ENCODE results near the gene INSRR. TPM values are rescaled to one million over a fixed set of nuclear protein-coding genes. Genes with fewer than 3 reads are reported as not detected.

Gene INSRR
- total RNA-seq, 1 experiment from 2014 or later: not detected

DNA sequence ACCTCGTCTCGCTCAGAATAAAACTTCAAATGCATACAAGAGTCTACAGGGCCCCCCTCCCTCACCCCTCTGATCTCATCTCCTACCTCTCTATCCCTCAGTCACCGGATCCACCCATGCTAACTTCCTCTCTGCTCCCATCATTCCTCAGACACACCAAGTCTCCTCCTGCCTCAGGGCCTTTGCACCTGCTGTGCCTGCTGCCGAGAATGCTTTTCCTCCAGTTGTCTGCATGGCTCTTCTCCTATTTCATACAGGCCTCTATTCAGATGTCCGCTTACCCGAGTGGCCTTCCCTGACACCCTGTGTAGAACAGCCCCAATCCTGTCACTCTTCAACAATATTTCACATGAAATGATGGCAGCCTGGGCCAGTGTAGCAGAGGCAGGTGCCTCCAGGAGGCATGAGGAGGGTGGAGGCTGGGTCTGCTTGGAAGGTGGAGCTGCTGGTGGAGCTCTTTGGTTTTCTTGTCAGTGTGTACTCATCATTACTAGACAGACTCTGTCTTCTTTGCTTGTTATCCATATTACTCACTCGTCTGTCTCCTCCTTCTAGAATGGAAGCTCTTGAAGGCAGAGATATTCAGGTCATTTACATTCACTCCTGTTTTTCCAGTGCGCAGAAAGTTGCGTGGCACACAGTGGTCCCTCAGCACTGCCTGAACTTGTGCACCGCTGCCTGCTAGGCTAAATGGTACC, 46.5 kb downstream of the INSRR start:
- no peaks in the 10 kb centered on the region for H3K9me2 ChIP-seq (ENCODE audit: insufficient read depth)
- H3K9me3 ChIP-seq (ENCODE audit: insufficient read depth, low read depth): no peaks in the 10 kb centered on the region
- DNase-seq: no peak
- TF ChIP-seq EZH2 (IDR thresholded peaks at IDR 0.05; ENCODE audit: low read depth) (no peak), CTCF (conservative IDR thresholded peaks at IDR 0.05) (no peak)
- H4K20me1 ChIP-seq (ENCODE audit: insufficient read depth): no peaks in the 10 kb centered on the region
- peaks cover 6% of the 10 kb centered on the region for H3K79me2 ChIP-seq (ENCODE audit: low read depth)
- H3F3A ChIP-seq (ENCODE audit: insufficient read depth, low read depth): peaks cover 13% of the 10 kb centered on the region; the same call in 1 of the 2 replicates
- no peaks in the 10 kb centered on the region for H3K27me3 ChIP-seq (ENCODE audit: insufficient read depth, low read depth)
- POLR2A ChIA-PET (ENCODE audit: unreplicated experiment): interaction anchor here (0.6 kb wide), 1 partner anchor 197 kb away, joined by 5 read pairs; no protein-coding TSS in a partner anchor
- H3K36me3 ChIP-seq (ENCODE audit: low read depth): no peaks in the 10 kb centered on the region
- H3K4me3 ChIP-seq: peak overlapping the region; percentile 72; the same call in 1 of the 2 replicates
- no TSS peak for BruUV-seq (replicated peaks)
- CTCF ChIA-PET: interaction anchor here (0.5 to 0.6 kb wide), 2 partner anchors 36 to 729 kb away, joined by 3 to 7 read pairs; no protein-coding TSS in a partner anchor
- no peak overlapping the region for H2AFZ ChIP-seq
- intact Hi-C loops (cut with micrococcal nuclease; ENCODE audit: unreplicated experiment): no loop called here
- peaks cover 44% of the 10 kb centered on the region for H3K4me1 ChIP-seq (replicated peaks; ENCODE audit: insufficient read depth)
- H3K4me2 ChIP-seq: peak overlapping the region; percentile 97
- H3K27ac ChIP-seq: no peak overlapping the region

DNA sequence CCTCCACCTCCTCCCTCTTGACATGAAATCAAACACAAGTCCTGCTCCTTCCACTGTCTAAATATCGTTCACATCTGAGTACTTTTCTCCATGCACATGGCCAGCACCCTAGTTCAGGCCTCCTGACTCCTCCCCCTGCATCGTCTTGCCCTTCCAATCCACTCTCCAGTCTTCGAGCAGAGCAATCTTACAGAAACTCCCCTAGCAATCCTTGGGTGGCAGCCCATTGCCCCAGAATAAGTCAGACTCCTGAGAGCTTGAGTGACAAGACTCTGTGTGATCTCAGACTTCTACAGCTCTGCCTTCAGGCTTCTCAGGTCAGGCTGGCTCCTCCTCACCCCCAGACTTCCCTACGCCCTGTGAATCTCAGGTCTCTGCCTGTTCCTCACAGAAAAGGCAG, 47.7 kb downstream of the INSRR start:
- Histone ChIP-seq H3K36me3 (ENCODE audit: low read depth) (no peaks in the 10 kb centered on the region), H3K9me3 (ENCODE audit: insufficient read depth, low read depth) (no peaks in the 10 kb centered on the region), H2AFZ (no peak overlapping the region), H3K4me2 (no peak overlapping the region), H4K20me1 (ENCODE audit: insufficient read depth) (no peaks in the 10 kb centered on the region; the same call in 1 of the 2 replicates), H3K9me2 (ENCODE audit: insufficient read depth) (no peaks in the 10 kb centered on the region), H3K27ac (no peak overlapping the region), H3K27me3 (ENCODE audit: insufficient read depth, low read depth) (no peaks in the 10 kb centered on the region), H3K79me2 (ENCODE audit: low read depth) (peaks cover 6% of the 10 kb centered on the region), H3F3A (ENCODE audit: insufficient read depth, low read depth) (peaks cover 13% of the 10 kb centered on the region; the same call in 1 of the 2 replicates), H3K4me3 (no peak overlapping the region), H3K4me1 (replicated peaks; ENCODE audit: insufficient read depth) (peaks cover 35% of the 10 kb centered on the region)
- no peak for TF ChIP-seq CTCF (conservative IDR thresholded peaks at IDR 0.05)
- TF ChIP-seq EZH2 (IDR thresholded peaks at IDR 0.05; ENCODE audit: low read depth): no peak
- ChIA-PET CTCF (interaction anchor here (0.5 kb wide), 1 partner anchor 1699 kb away, joined by 3 read pairs; no protein-coding TSS in a partner anchor), POLR2A (ENCODE audit: unreplicated experiment) (no interaction called here)
- BruUV-seq (replicated peaks): no TSS peak
- intact Hi-C loops (cut with micrococcal nuclease; ENCODE audit: unreplicated experiment): no loop called here
- DNase-seq: no peak

DNA sequence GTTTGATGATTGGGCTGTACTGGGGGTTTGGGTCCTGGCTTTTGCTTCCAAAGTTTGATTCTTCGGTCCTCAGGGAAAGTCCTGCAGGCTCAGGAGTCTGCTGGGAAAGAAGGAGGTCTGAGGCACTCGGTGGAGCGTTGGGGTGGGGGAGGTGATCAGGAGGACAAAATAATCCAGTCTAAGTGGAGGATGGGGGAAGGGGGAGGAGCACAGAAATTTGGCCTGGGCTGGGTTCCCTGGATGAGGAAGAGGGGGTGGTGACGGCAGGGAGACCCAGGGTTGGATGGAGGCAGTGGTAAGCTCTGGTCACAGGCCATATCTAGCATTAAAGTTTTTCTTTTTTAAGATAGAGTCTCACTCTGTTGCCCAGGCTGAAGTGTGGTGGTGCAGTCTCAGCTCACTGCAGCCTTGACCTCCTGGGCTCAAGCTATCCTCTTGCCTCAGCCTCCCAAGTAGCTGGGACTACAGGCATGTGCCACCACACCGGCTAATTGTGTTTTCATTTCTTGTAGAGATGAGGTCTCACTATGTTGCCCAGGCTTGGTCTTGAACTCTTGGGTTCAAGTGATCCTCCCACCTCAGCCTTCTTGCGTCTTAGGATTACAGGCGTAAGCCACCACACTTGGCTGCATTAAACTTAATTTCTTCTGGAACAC, 49.1 kb downstream of the INSRR start:
- H3K36me3 ChIP-seq (ENCODE audit: low read depth): no peaks in the 10 kb centered on the region
- no peak overlapping the region for H3K4me3 ChIP-seq
- no peaks in the 10 kb centered on the region for H3K27me3 ChIP-seq (ENCODE audit: insufficient read depth, low read depth)
- intact Hi-C loops (cut with micrococcal nuclease; ENCODE audit: unreplicated experiment): no loop called here
- ChIA-PET CTCF (no interaction called here), POLR2A (ENCODE audit: unreplicated experiment) (no interaction called here)
- H3K27ac ChIP-seq: no peak overlapping the region
- H2AFZ ChIP-seq: no peak overlapping the region
- peaks cover 7% of the 10 kb centered on the region; the same call in 1 of the 2 replicates for H3F3A ChIP-seq (ENCODE audit: insufficient read depth, low read depth)
- no peaks in the 10 kb centered on the region; the same call in 1 of the 2 replicates for H4K20me1 ChIP-seq (ENCODE audit: insufficient read depth)
- H3K9me3 ChIP-seq (ENCODE audit: insufficient read depth, low read depth): no peaks in the 10 kb centered on the region
- DNase-seq: no peak
- BruUV-seq (replicated peaks): no TSS peak
- peaks cover 22% of the 10 kb centered on the region for H3K4me1 ChIP-seq (replicated peaks; ENCODE audit: insufficient read depth)
- no peak overlapping the region for H3K4me2 ChIP-seq
- no peaks in the 10 kb centered on the region for H3K9me2 ChIP-seq (ENCODE audit: insufficient read depth)
- TF ChIP-seq CTCF (conservative IDR thresholded peaks at IDR 0.05) (no peak), EZH2 (IDR thresholded peaks at IDR 0.05; ENCODE audit: low read depth) (no peak)
- peaks cover 6% of the 10 kb centered on the region for H3K79me2 ChIP-seq (ENCODE audit: low read depth)

All from PC-9 (cell line).